Stimulated activated CD8-positive, alpha-beta memory T cell treated with anti-CD3 and anti-CD28 coated beads, Interleukin-4, amount 100 ng/mL, for 24 hours (primary cell): ENCODE measurements around the gene OR1J1.

Experiments used
- DNase-seq: peaks from one replicate; pipeline ENCODE4 v3.0.0-alpha.2; 2020; ENCODE audit warnings: low read depth

The OR1J1 gene, protein sequence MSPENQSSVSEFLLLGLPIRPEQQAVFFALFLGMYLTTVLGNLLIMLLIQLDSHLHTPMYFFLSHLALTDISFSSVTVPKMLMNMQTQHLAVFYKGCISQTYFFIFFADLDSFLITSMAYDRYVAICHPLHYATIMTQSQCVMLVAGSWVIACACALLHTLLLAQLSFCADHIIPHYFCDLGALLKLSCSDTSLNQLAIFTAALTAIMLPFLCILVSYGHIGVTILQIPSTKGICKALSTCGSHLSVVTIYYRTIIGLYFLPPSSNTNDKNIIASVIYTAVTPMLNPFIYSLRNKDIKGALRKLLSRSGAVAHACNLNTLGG

GRCh38 chr9:122477826-122478225 lies at the start of gene OR1J1:
OR1J1 (minus strand) TSS chr9:122477926; CDS start chr9:122477926, 0 bp downstream.
- no peak for DNase-seq

- DNase-seq = no peak
Observed at GRCh38 chr9:122527193-122527592, 49.5 kb upstream of the OR1J1 start, which contains the start of gene OR1N1. OR1N1 (minus strand) TSS chr9:122527293; CDS start chr9:122527293, 0 bp downstream.

DNA sequence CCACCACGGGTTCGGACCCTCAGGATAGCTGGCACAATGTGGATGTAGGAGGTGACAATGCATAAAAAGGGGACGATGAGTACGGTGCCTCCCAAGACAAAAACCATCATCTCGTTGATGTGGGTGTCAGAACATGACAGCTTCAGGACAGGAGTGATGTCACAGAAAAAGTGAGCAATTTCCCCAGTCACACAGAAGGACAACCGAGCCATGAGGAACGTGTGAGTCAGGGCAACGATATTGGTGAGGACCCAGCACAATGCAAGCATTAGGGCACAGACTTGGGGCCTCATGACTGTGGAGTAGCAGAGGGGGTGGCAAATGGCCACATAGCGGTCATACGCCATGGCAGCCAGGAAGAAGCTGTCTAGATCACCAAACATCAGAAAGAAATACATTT lies 48.9 kb upstream of the OR1J1 start:
- DNase-seq = no peak

DNA sequence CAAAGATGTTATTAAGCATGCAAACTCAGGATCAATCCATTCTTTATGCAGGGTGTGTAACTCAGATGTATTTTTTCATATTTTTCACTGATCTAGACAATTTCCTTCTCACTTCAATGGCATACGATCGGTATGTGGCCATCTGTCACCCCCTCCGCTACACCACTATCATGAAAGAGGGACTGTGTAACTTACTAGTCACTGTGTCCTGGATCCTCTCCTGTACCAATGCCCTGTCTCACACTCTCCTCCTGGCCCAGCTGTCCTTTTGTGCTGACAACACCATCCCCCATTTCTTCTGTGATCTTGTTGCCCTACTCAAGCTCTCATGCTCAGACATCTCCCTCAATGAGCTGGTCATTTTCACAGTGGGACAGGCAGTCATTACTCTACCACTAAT lies 41.6 kb upstream of the OR1J1 start:
- no peak for DNase-seq

DNA sequence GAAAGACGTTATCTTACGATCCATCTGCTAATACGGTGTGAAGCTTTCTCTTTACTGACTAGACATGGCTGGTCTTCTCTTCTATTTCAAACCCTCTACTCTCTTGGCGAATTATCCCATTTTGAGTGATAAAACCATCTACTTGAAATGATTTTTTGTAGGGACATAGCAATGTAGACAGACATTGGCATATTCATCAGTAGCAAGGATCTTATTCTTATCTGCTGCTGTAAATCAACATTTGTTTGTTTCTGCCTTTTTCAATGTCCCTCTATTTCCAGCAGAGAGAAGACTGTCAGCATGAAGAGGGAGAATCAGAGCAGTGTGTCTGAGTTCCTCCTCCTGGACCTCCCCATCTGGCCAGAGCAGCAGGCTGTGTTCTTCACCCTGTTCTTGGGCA lies 41.1 kb upstream of the OR1J1 start, which contains the start of gene OR1J4:
Gene OR1J4 (plus strand): TSS at position 301 of the 400 bp plus-strand sequence. CDS start 0 bp downstream, at position 301.
- DNase-seq = no peak

DNA sequence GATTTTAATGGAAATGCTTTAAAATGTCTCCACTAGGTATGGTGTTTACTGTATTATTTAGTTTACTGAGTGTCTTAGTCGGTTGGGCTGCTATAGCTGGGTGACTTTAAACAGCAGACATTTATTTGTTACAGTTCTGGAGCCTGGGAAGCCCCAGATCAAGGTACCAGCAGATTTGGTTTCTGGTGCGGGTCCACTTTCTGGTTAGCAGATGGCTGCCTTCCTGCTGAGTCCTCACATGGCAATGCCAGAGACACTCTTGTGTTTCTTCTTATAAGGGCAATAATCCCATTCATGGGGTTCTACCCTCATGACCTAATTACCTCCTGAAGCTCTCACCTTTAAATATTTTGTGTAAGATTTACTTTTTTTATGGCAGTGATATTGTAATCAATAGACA lies 40.5 kb upstream of the OR1J1 start:
- DNase-seq = no peak

DNA sequence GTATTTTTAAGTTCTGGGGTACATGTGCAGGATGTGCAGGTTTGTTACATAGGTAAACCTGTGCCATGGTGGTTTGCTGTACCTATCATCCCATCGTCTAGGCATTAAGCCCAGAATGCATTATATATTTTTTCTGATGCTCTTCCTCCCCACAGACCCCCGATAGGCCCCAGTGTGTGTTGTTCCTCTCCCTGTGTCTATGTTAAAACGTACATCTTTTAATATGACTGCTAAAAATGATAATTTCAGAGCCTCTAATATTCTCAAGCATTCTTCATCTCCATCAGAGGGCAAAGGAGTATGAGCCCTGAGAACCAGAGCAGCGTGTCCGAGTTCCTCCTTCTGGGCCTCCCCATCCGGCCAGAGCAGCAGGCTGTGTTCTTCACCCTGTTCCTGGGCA lies 32.8 kb upstream of the OR1J1 start, which contains the start of gene OR1J2:
Gene OR1J2 (plus strand): TSS at position 301 of the 400 bp plus-strand sequence. CDS start 0 bp downstream, at position 301.
- no peak for DNase-seq

- DNase-seq = no peak
Observed at GRCh38 chr9:122506964-122507363, 29.2 kb upstream of the OR1J1 start.

GRCh38 chr9:122498883-122499288 lies 21.2 kb upstream of the OR1J1 start:
- DNase-seq = no peak

GRCh38 chr9:122479062-122479461 lies 1.3 kb upstream of the OR1J1 start:
- DNase-seq = no peak

GRCh38 chr9:122477346-122477745 lies 380 bp downstream of the OR1J1 start:
- no peak for DNase-seq

DNA sequence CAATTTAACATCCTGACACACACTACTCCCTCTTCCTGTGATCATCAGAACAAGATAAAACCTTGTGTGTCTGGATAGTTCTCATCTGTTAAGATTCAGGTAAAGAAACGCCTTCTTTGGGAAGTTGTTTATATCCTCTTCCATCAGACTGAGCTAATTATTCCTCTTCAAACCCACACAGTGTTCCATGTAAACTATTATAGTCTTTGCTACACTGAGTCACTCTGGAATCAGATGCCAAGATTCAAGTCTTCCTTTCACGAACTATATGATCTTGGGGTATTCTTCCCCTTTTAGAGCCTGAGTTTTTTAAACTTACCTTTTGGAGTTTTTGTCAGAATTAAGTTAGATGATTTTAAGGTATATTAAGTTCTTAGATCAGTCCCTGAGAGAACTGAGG lies 2.0 kb downstream of the OR1J1 start:
- no peak for DNase-seq

DNA sequence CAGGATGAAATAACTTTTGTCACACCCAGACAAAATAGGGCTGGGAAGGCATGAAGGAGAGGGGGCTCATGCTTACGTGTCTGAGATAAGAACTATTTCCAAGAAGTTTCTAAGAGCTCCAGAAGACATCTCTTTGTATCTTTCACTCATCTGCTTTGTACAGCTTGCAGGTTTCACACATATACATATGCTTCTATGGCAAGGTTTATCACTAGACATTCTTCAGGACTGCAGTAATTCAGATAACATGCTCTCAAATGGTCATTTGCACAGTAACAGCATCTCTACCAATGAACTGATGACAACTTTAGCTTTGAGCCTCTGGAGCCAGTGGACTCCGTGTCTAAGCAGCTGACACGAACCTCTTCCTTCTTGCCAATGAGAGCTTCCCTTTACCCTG lies 3.2 kb downstream of the OR1J1 start:
- no peak for DNase-seq

GRCh38 chr9:122468735-122469134 lies 9.0 kb downstream of the OR1J1 start:
- no peak for DNase-seq

DNA sequence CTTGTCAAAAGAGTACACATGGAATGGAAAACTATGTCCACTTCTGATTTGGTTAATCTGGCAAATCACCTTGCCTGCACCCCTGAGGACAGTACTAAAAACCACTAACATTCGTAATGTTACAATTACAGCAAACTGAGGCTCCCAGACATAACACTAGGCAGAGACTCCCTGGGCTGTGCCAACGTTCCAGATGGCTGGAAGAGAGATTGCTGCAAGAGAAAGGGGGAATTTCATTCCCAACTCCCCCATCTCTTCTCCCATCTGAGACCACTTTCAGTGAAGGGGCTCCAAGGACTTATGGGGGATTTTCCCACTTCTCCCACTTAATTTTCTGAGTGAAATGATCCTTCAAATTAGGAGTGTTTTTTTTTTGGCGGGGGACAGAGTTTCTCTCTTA lies 11.3 kb downstream of the OR1J1 start:
- no peak for DNase-seq

DNA sequence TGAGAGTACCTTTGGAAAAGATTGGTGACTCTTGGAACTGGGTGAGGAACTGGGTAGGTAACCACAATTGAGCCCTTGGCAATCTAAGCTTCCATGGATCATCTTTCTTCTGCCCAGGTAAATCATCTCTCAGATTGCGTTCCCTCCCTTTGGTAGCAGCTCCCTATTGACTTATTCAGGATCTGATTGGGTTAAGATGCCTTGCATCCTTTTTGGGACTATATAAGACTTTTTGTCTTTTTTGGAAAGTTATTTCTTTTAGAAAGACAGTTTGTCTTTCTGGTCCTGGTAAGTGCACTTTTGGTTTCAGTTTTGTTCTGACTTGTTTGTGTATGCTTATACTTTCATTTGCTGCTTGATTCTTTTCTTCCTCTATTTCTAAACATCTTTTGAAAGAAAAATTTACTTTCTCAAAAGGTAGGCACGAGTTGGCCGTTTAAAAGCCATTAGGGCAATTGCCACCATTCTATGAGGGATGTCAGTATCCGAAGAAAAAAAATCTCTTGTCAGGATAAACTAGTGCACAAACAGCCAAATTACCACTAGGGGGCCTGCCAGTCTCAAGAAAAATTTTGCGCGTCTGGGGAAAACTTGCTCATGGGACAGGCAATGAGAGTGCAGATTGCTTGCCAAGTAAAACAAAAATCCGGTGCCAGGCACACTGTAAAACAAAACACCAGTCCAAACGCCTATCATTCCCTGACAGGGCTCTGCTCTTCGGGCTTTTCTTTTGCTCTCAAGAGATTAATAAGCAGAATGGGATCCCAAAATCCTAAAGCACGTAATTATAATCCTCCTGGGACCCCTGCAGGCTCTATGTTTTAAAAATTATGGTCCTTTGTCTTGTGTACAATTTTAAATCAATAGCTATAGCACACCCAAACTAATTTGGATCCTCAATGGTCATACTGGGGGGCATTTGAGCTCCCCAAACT lies 12.8 kb downstream of the OR1J1 start:
- DNase-seq = peak; percentile 45

GRCh38 chr9:122463828-122464632 lies 13.7 kb downstream of the OR1J1 start:
- DNase-seq = peak; percentile 2

DNA sequence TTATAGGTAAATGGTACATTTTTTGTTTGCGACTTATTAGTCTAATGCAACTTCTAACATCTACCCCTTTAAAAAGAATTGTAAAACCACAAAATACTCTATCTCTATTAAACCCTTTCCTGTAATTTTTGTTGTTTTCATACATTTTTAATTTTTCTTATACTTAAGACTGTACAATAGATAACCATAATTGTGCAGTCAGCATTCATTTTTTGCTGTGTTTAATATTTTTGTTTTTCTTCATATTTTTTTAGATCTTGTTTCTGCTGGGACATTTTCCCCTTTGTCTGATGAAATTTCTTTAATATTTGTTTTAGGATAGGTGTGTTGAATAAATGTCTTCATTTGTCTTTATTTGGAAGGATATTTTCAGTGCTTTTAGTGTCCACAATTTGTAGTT lies 19.9 kb downstream of the OR1J1 start:
- no peak for DNase-seq

- no peak for DNase-seq
Observed at GRCh38 chr9:122456123-122456522, 21.6 kb downstream of the OR1J1 start.

DNA sequence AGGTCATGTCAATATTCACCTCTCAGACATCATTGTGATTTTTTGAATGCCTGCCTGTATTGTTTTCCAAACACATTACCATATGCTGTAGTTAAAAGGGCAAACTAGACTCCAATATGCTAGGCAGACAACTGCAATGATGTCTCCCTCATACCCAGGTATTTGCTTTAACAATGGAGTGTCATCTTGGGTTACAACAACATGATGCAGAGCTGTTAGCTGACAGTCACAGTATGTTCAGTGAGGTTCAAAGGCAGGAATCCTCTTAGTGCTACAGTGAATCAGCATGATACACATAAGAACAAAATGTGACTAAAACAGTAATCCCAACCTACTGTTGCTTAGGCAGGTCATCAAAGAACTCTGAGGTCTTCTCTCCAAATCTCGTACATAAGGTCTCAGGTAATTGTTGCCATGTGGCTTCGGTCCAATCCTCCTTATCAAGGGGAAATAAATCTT lies 24.0 kb downstream of the OR1J1 start:
- DNase-seq = no peak

DNA sequence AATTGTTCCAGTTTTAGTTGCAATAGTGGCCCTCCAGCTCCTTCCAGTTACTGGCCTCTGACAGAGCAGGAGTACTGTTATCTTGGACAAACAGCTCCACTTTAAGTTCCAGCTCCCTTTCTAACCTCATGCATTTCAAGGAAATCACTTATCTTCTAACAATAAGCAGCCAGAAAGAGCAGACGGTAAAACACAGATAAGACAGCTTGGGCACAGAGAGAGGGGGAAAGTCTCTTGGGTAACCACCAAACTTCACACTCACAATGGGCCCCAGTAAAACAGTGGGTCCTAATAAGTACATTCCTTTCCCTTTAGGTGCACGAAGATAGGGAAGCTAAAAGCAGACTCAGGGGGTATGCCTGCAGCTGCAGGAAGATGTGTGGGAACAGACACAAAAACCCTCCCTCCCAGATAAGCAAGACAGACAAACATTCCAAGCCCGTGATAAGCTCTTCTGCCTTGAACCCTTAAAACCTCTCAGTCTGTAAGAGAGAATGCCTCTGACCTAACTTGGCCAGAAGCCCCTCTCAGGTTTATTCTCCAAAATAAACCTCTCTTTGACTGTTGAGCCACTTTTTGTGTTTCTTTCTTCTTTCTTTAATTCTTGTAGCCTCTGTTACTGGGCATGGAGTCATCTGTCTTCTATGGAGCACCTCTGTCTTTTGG lies 30.8 kb downstream of the OR1J1 start:
- DNase-seq = no peak
